WTC11 (cell line): ENCODE measurements around the gene ATCAY. TPM values are rescaled to one million over a fixed set of nuclear protein-coding genes. Genes with fewer than 3 reads are reported as not detected.

Experiments
- ATAC-seq: fragments of 200-7000 bp; cut with Tn5 transposase; 2 replicates; pipeline ENCODE4 v1.10.0; 2021; ENCODE audit warnings: mild to moderate bottlenecking, moderate library complexity
- CTCF ChIA-PET: fragments of 300-600 bp; sonication (Branson Sonifier 250); formaldehyde crosslinking; loops from one replicate; lab custom pipeline; 2021; ENCODE audit warnings: antibody characterized with exemption; lab: Charles Lee
- POLR2A ChIA-PET: fragments of 350-600 bp; sonication (Branson Sonifier 250); formaldehyde crosslinking; loops from one replicate; lab custom pipeline; 2021; ENCODE audit warnings: antibody characterized with exemption; lab: Charles Lee
- DNase-seq: peaks from one replicate; pipeline ENCODE4 v3.0.0; 2021; ENCODE audit warnings: low spot score
- H3K27ac Mint-ChIP-seq: 2 replicates; pipeline ENCODE4 v1.8.0; 2021; ENCODE audit warnings: mixed read lengths
- H3K27me3 Mint-ChIP-seq: 2 replicates; pipeline ENCODE4 v1.8.0; 2021; ENCODE audit warnings: low read depth, mild to moderate bottlenecking, moderate library complexity, mixed read lengths
- H3K36me3 Mint-ChIP-seq: 2 replicates; pipeline ENCODE4 v1.8.0; 2021; ENCODE audit warnings: mixed read lengths
- H3K4me1 Mint-ChIP-seq: 2 replicates; pipeline ENCODE4 v1.8.0; 2022; ENCODE audit warnings: mixed read lengths
- H3K4me3 Mint-ChIP-seq: 2 replicates; pipeline ENCODE4 v1.8.0; 2021; ENCODE audit warnings: mild to moderate bottlenecking, moderate library complexity, mixed read lengths
- H3K9me3 Mint-ChIP-seq: 2 replicates; pipeline ENCODE4 v1.8.0; 2021; ENCODE audit warnings: mixed read lengths
- ATF3 ChIP-seq: sonication (generic); formaldehyde crosslinking; conservative IDR thresholded peaks from 2 replicates; pipeline ENCODE4 v1.8.1; 2022; ENCODE audit warnings: mild to moderate bottlenecking, missing genetic modification reagents
- CREB1 ChIP-seq: sonication (generic); formaldehyde crosslinking; IDR thresholded peaks from 2 replicates; pipeline ENCODE4 v1.8.0; 2023; ENCODE audit warnings: mild to moderate bottlenecking, missing genetic modification reagents
- CTCF ChIP-seq: fragments of 200-600 bp; IDR thresholded peaks from 2 replicates; pipeline ENCODE4 v1.8.0; 2022; ENCODE audit warnings: antibody characterized with exemption
- E2F5 ChIP-seq: sonication (generic); formaldehyde crosslinking; IDR thresholded peaks from 2 replicates; pipeline ENCODE4 v1.8.1; 2022; ENCODE audit warnings: mild to moderate bottlenecking, moderate library complexity, missing genetic modification reagents
- GRHL2 ChIP-seq: fragments of 250-450 bp; sonication (Bioruptor Pico); IDR thresholded peaks from 2 replicates; pipeline ENCODE4 v1.8.0; 2022; ENCODE audit warnings: mild to moderate bottlenecking, moderate library complexity; ENCODE audit not compliant: insufficient replicate concordance, severe bottlenecking
- IRF1 ChIP-seq: sonication (generic); formaldehyde crosslinking; IDR thresholded peaks from 2 replicates; pipeline ENCODE4 v1.8.0; 2023; ENCODE audit warnings: missing genetic modification reagents
- MLX ChIP-seq: sonication (generic); formaldehyde crosslinking; IDR thresholded peaks from 2 replicates; pipeline ENCODE4 v1.8.1; 2023; ENCODE audit warnings: mild to moderate bottlenecking, missing genetic modification reagents, moderate library complexity
- NR1H2 ChIP-seq: sonication (generic); formaldehyde crosslinking; IDR thresholded peaks from 2 replicates; pipeline ENCODE4 v1.9.0; 2021; ENCODE audit warnings: mild to moderate bottlenecking, moderate library complexity, missing genetic modification reagents
- SMAD3 ChIP-seq: sonication (generic); formaldehyde crosslinking; IDR thresholded peaks from 2 replicates; pipeline ENCODE4 v1.8.0; 2022; ENCODE audit warnings: missing genetic modification reagents, mild to moderate bottlenecking, borderline replicate concordance
- SP1 ChIP-seq: sonication (generic); formaldehyde crosslinking; conservative IDR thresholded peaks from 2 replicates; pipeline ENCODE4 v1.8.1; 2022; ENCODE audit warnings: missing genetic modification reagents
- STAT6 ChIP-seq: sonication (generic); formaldehyde crosslinking; conservative IDR thresholded peaks from 2 replicates; pipeline ENCODE4 v1.8.1; 2023; ENCODE audit warnings: mild to moderate bottlenecking, low read depth, missing genetic modification reagents, moderate library complexity
- ZBTB43 ChIP-seq: sonication (generic); formaldehyde crosslinking; IDR thresholded peaks from 2 replicates; pipeline ENCODE4 v1.8.1; 2023; ENCODE audit warnings: mild to moderate bottlenecking, missing genetic modification reagents
- ZMAT4 ChIP-seq: fragments of 250-450 bp; sonication (Bioruptor Pico); IDR thresholded peaks from 2 replicates; pipeline ENCODE4 v1.9.0; 2021; ENCODE audit warnings: mild to moderate bottlenecking
- ZNF219 ChIP-seq: sonication (generic); formaldehyde crosslinking; IDR thresholded peaks from 2 replicates; pipeline ENCODE4 v1.8.0; 2023; ENCODE audit warnings: missing genetic modification reagents, mild to moderate bottlenecking, borderline replicate concordance
- ZNF317 ChIP-seq: sonication (generic); formaldehyde crosslinking; IDR thresholded peaks from 2 replicates; pipeline ENCODE4 v1.8.1; 2023; ENCODE audit warnings: low read depth, mild to moderate bottlenecking, moderate library complexity, missing genetic modification reagents, borderline replicate concordance
- ZNF425 ChIP-seq: fragments of 250-450 bp; sonication (Bioruptor Pico); conservative IDR thresholded peaks from 2 replicates; pipeline ENCODE4 v1.9.0; 2021; ENCODE audit warnings: mild to moderate bottlenecking
- ZSCAN18 ChIP-seq: fragments of 250-450 bp; sonication (Bioruptor Pico); IDR thresholded peaks from 2 replicates; pipeline ENCODE4 v2.1.2; 2022; ENCODE audit warnings: mild to moderate bottlenecking, moderate library complexity
- total RNA-seq: library from RNA; stranded (reverse); gene quantifications from 3 replicates; pipeline ENCODE4 v1.2.3, GENCODE V29; 2021

The ATCAY gene
- total RNA-seq, 1 experiment from 2014 or later: 23.5 TPM

- H3K36me3 Mint-ChIP-seq: no peaks in the 10 kb centered on the region
- peak; percentile 51 for DNase-seq
- peak overlapping the region; percentile 85 for H3K4me3 Mint-ChIP-seq
- peaks cover 10% of the 10 kb centered on the region for H3K27me3 Mint-ChIP-seq
- CTCF ChIA-PET: interaction anchor here (1.6 to 2.6 kb wide), 5 partner anchors 27 to 117 kb away, joined by 7 to 28 read pairs (median 7); partner anchors contain the start of genes DAPK3 and MRPL54
- no peak for ATAC-seq
- H3K9me3 Mint-ChIP-seq: no peaks in the 10 kb centered on the region
- TF ChIP-seq ZNF317 (CRISPR knock-in tag): no peak
- no peak for TF ChIP-seq NR1H2 (CRISPR knock-in tag)
- no peak for TF ChIP-seq SMAD3
- TF ChIP-seq SP1 (CRISPR knock-in tag): no peak
- TF ChIP-seq CREB1 (CRISPR knock-in tag): no peak
- TF ChIP-seq ZNF425 (CRISPR knock-in tag): no peak
- TF ChIP-seq ZBTB43: no peak
- TF ChIP-seq CTCF: peak; percentile 61
- no peak overlapping the region for H3K27ac Mint-ChIP-seq
- POLR2A ChIA-PET: no interaction called here
- H3K4me1 Mint-ChIP-seq: peaks cover 13% of the 10 kb centered on the region; the same call in 1 of the 2 replicates
Measured at GRCh38 chr19:3879656-3880055, 829 bp upstream of the ATCAY start.

- Mint-ChIP-seq H3K27ac (peak overlapping the region; percentile 54; the same call in 1 of the 2 replicates), H3K9me3 (no peaks in the 10 kb centered on the region), H3K36me3 (no peaks in the 10 kb centered on the region), H3K4me1 (peaks cover 13% of the 10 kb centered on the region; the same call in 1 of the 2 replicates), H3K27me3 (peaks cover 10% of the 10 kb centered on the region), H3K4me3 (peak overlapping the region; percentile 85)
- ChIA-PET CTCF (interaction anchor here (0.6 to 2.6 kb wide), 23 partner anchors 8 to 1869 kb away, joined by 3 to 28 read pairs (median 6); partner anchors contain the start of genes DAPK3, MRPL54, NMRK2 and ZFR2), POLR2A (interaction anchor here (0.7 to 2.0 kb wide), 8 partner anchors 13 to 353 kb away, joined by 3 to 16 read pairs (median 3); partner anchors contain the start of genes EEF2, NMRK2, PIAS4 and ZFR2)
- ATAC-seq (peak; percentile 34), DNase-seq (peak; percentile 34)
- TF ChIP-seq ZMAT4 (CRISPR knock-in tag) (no peak), ZSCAN18 (CRISPR knock-in tag) (no peak), ZNF219 (CRISPR knock-in tag) (no peak), MLX (CRISPR knock-in tag) (no peak), E2F5 (CRISPR knock-in tag) (no peak), GRHL2 (CRISPR knock-in tag) (no peak), IRF1 (CRISPR knock-in tag) (no peak), STAT6 (CRISPR knock-in tag) (no peak), ATF3 (CRISPR knock-in tag) (no peak)
Measured at GRCh38 chr19:3881272-3882040, 971 bp downstream of the ATCAY start.
